HepG2 (cell line): ENCODE measurements around the gene STRN3. TPM values are rescaled to one million over a fixed set of nuclear protein-coding genes. Genes with fewer than 3 reads are reported as not detected.

Experiments used
- BHLHE40 ChIP-seq: IDR thresholded peaks from 2 replicates; pipeline ENCODE4 v1.6.1; 2011; ENCODE audit warnings: low read length, improper control_type of control experiment
- BRCA1 ChIP-seq: sonication (generic); formaldehyde crosslinking; IDR thresholded peaks from 2 replicates; pipeline ENCODE4 v1.4.0; 2020; ENCODE audit warnings: missing genetic modification reagents
- GATA4 ChIP-seq: sonication (generic); IDR thresholded peaks from 2 replicates; pipeline ENCODE4 v1.6.1; 2016; ENCODE audit warnings: antibody characterized with exemption, low read depth, borderline replicate concordance
- MYPOP ChIP-seq: sonication (generic); formaldehyde crosslinking; IDR thresholded peaks from 2 replicates; pipeline ENCODE4 v1.8.1; 2023; ENCODE audit warnings: mild to moderate bottlenecking, moderate library complexity, missing genetic modification reagents
- RERE ChIP-seq: IDR thresholded peaks from 2 replicates; pipeline ENCODE4 v1.6.1; 2016; ENCODE audit warnings: low read depth, missing genetic modification reagents, missing compliant biosample characterization
- RXRA ChIP-seq: sonication (generic); formaldehyde crosslinking; IDR thresholded peaks from 2 replicates; pipeline ENCODE4 v1.5.1; 2020; ENCODE audit warnings: missing genetic modification reagents
- UBTF ChIP-seq: sonication (generic); formaldehyde crosslinking; IDR thresholded peaks from 2 replicates; pipeline ENCODE4 v1.4.0; 2020; ENCODE audit warnings: mild to moderate bottlenecking, missing genetic modification reagents
- ZBTB46 ChIP-seq: sonication (generic); formaldehyde crosslinking; IDR thresholded peaks from 2 replicates; pipeline ENCODE4 v1.4.0; 2020; ENCODE audit warnings: mild to moderate bottlenecking, missing genetic modification reagents, borderline replicate concordance
- ZGPAT ChIP-seq: IDR thresholded peaks from 2 replicates; pipeline ENCODE4 v1.6.1; 2016; ENCODE audit warnings: mild to moderate bottlenecking
- ZMAT5 ChIP-seq: sonication (generic); formaldehyde crosslinking; IDR thresholded peaks from 2 replicates; pipeline ENCODE4 v1.5.0; 2020; ENCODE audit warnings: mild to moderate bottlenecking, low read depth, missing genetic modification reagents, borderline replicate concordance
- ZNF672 ChIP-seq: sonication (generic); formaldehyde crosslinking; IDR thresholded peaks from 2 replicates; pipeline ENCODE4 v1.8.1; 2022; ENCODE audit warnings: missing genetic modification reagents
- ZNF7 ChIP-seq: IDR thresholded peaks from 2 replicates; pipeline ENCODE4 v1.6.1; 2016; ENCODE audit warnings: missing biosample characterization, missing genetic modification reagents
- ZNF724P ChIP-seq: sonication (generic); formaldehyde crosslinking; IDR thresholded peaks from 2 replicates; pipeline ENCODE4 v1.8.0; 2022; ENCODE audit warnings: missing genetic modification reagents, borderline replicate concordance
- ZSCAN30 ChIP-seq: sonication (generic); formaldehyde crosslinking; IDR thresholded peaks from 2 replicates; pipeline ENCODE4 v1.5.0; 2020; ENCODE audit warnings: mild to moderate bottlenecking, missing genetic modification reagents
- polyA plus RNA-seq, 8 experiments: library from polyadenylated mRNA; depleted of rRNA in 3 of 8; stranded (reverse) in 7 of 8; unstranded in 1 of 8; fragments of >200 nt; fragmentation: Illumina TruSeq in 4 of 8; extraction: Trizol in 4 of 8; gene quantifications; 2 replicates each; pipeline versions ENCODE4 v1.2.1 to v1.2.3, GENCODE V29; 2011 to 2016; ENCODE audit warnings: low read depth in 4 of 8, missing spikeins in 1 of 8, mixed read lengths in 1 of 8; ENCODE audit not compliant: insufficient read depth in 1 of 8
- total RNA-seq, 5 experiments: library from RNA; depleted of rRNA; stranded (reverse); fragments of >200 nt; fragmentation: Illumina TruSeq; extraction: Trizol; gene quantifications; 2 replicates each; pipeline ENCODE4 v1.2.3, GENCODE V29; 2016; ENCODE audit warnings: low read depth in 1 of 5

Gene STRN3
- total and polyA plus RNA-seq, 2 of the 13 experiments (the other 11 are each of a cell fraction or from before 2014, with no cell fraction given), result 49.4 to 123 TPM

- TF ChIP-seq MYPOP (CRISPR knock-in tag) (no peak), ZNF724P (CRISPR knock-in tag) (no peak; the same call in 1 of the 2 replicates), RXRA (CRISPR knock-in tag) (no peak), ZNF672 (no peak), RERE (CRISPR knock-in tag) (no peak; the same call in 1 of the 2 replicates), ZBTB46 (no peak), ZGPAT (no peak), GATA4 (no peak; the same call in 1 of the 2 replicates), ZNF7 (CRISPR knock-in tag) (no peak), UBTF (CRISPR knock-in tag) (no peak; the same call in 1 of the 2 replicates), ZSCAN30 (CRISPR knock-in tag) (peak; percentile 95; the same call in 1 of the 2 replicates), BRCA1 (CRISPR knock-in tag) (no peak), BHLHE40 (no peak), ZMAT5 (CRISPR knock-in tag) (no peak)
Measured at GRCh38 chr14:31026077-31026449, at the start of gene STRN3 (continued).
